ENCODE measurements around the gene BBS12. TPM values are rescaled to one million over a fixed set of nuclear protein-coding genes. Genes with fewer than 3 reads are reported as not detected.

Gene BBS12
- 7.8 TPM for polyA plus RNA-seq
- long read RNA-seq, donor 1, partial matches to known transcripts: 0 of 3 reads
- long read RNA-seq, donor 1, other reads (novel, unspliced or antisense): 0 of 3 reads
- long read RNA-seq, donor 2, transcript BBS12-201 (2 exons, 3,244 nt): major isoform, 5 of 5 reads
- long read RNA-seq, donor 2, partial matches to known transcripts: 0 of 5 reads
- long read RNA-seq, donor 2, other reads (novel, unspliced or antisense): 0 of 5 reads
- long read RNA-seq, donor 3, transcript BBS12-201 (2 exons, 3,244 nt): major isoform, 5 of 5 reads
- long read RNA-seq, donor 3, partial matches to known transcripts: 0 of 5 reads
- long read RNA-seq, donor 3, other reads (novel, unspliced or antisense): 0 of 5 reads
- long read RNA-seq, donor 4: 0 reads
- long read RNA-seq, donor 5, partial matches to known transcripts: 0 of 1 reads
- long read RNA-seq, donor 5, other reads (novel, unspliced or antisense): 0 of 1 reads
- long read RNA-seq, donor 6, partial matches to known transcripts: 0 of 3 reads
- long read RNA-seq, donor 6, other reads (novel, unspliced or antisense): 0 of 3 reads
- long read RNA-seq, donor 7, partial matches to known transcripts: 0 of 1 reads
- long read RNA-seq, donor 7, other reads (novel, unspliced or antisense): 0 of 1 reads
- long read RNA-seq, donor 8, partial matches to known transcripts: 0 of 3 reads
- long read RNA-seq, donor 8, other reads (novel, unspliced or antisense): 0 of 3 reads
- long read RNA-seq, donor 9, transcript BBS12-201 (2 exons, 3,244 nt): major isoform, 7 of 7 reads
- long read RNA-seq, donor 9, partial matches to known transcripts: 0 of 7 reads
- long read RNA-seq, donor 9, other reads (novel, unspliced or antisense): 0 of 7 reads
- long read RNA-seq, donor 10, partial matches to known transcripts: 0 of 3 reads
- long read RNA-seq, donor 10, other reads (novel, unspliced or antisense): 0 of 3 reads
- long read RNA-seq, donor 11, partial matches to known transcripts: 0 of 1 reads
- long read RNA-seq, donor 11, other reads (novel, unspliced or antisense): 0 of 1 reads

DNA sequence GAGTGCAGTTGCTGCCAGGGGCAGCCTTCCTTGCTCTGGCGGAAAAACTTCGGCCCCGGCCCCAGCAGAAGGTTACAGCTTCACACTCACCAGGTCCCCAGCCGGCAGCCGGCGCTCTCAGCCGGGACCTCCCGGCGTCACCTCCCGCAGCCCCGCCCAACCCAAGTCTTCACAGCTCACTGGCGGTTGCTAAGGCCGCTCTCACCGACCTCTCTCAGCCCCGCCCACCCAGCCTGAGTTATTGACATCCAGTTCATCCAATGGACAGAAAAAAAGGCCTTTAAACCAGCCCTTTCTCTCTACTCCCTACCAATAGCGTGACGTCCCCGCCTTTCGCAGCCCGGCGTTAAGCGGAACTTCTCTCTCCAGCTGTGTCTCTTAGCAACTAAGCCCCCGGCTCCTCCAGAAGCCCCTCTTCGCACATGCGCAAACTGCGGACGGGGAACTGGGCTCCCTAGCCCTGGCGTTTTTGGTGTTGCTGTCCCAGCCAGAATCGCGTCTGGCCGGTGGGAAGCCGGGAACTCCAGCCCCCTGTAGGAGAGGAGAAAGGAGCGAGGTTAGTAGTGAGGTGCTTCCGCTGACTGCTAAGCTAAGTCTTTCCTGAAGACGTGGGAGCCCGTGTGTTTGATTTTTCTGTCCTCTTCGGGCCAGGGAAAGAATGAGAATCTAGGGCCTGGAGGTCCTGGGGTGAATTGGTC lies at the start of gene BBS12:
Gene BBS12 (plus strand): TSS at position 376 of the 698 bp plus-strand sequence. CDS start 9,189 bp downstream, outside the sequence.
- no CpG with 5 or more reads among the region's 37 CpGs for WGBS (ENCODE audit: insufficient coverage, low lambda C conversion rate)
- peak; percentile 99 to 100 for DNase-seq
- H3K4me1 ChIP-seq (ENCODE audit: control insufficient read depth, insufficient read depth, low read length): peaks cover 11% of the 10 kb centered on the region

DNA sequence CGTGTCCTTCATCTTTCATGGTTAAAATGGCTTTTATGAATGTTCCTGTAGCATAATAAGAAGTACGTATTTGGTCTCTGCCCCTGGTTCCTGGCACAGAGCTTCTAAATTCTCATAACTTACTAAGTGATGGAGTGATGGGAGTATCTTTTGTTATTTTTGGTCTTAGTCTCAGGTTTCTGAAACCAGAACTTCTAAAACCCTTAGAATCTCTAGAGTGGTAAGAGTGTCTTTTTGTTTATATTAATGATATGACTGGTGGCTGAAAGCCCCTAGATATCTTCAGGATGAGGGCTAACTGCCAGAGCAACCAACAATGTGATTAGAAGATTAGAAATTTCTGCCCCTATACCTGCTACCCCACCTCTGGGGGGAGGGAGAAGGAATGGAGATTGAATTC lies 45.8 kb upstream of the BBS12 start:
- Histone ChIP-seq H3K27ac (ENCODE audit: low read length) (no peak overlapping the region), H3K36me3 (ENCODE audit: control insufficient read depth, insufficient read depth, low read length) (no peaks in the 10 kb centered on the region), H3K4me3 (ENCODE audit: low read length) (no peak overlapping the region), H3K4me1 (ENCODE audit: control insufficient read depth, insufficient read depth, low read length) (no peaks in the 10 kb centered on the region), H3K9me3 (ENCODE audit: control insufficient read depth, low read depth, low read length) (no peaks in the 10 kb centered on the region), H3K27me3 (ENCODE audit: control insufficient read depth, insufficient read depth, low read length) (no peaks in the 10 kb centered on the region)
- no peak for DNase-seq
- WGBS (ENCODE audit: insufficient coverage, low lambda C conversion rate): no CpG with 5 or more reads among the region's 2 CpGs

More for the DNA sequence above, at the start of gene BBS12:
- H3K9me3 ChIP-seq (ENCODE audit: control insufficient read depth, low read depth, low read length): no peaks in the 10 kb centered on the region
- H3K4me3 ChIP-seq (ENCODE audit: low read length): peak within 1 kb of the TSS; percentile 79
- H3K27me3 ChIP-seq (ENCODE audit: control insufficient read depth, insufficient read depth, low read length): no peaks in the 10 kb centered on the region
- H3K27ac ChIP-seq (ENCODE audit: low read length): peak within 1 kb of the TSS; percentile 99
- no peaks in the 10 kb centered on the region for H3K36me3 ChIP-seq (ENCODE audit: control insufficient read depth, insufficient read depth, low read length)

DNA sequence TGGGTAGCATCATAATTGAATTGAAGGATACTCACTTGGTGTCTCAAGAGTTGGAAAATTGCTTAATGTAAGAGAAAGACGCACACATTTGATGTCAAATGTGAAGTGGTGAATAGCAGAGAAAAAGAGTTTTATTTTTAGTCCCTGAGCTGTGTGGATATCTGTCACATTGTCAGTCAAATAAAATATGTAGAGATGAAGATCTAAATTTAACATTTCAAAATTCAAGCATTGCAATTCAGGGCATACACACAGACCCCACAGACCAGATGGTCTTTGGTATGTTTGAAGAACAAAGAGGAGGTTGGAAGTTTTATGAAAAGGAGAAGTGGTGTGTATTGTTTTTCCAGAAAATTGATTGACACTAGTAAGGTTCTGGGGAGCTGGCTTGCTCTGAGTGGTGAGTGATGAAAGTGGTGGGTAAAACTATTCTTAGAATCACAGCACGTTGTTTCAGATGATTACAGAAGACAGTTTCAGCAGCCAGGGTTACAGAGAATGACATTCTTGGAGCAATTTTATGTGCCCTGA lies 44.9 kb upstream of the BBS12 start:
- no peak for DNase-seq
- Histone ChIP-seq H3K27ac (ENCODE audit: low read length) (no peak overlapping the region), H3K4me1 (ENCODE audit: control insufficient read depth, insufficient read depth, low read length) (no peaks in the 10 kb centered on the region), H3K36me3 (ENCODE audit: control insufficient read depth, insufficient read depth, low read length) (no peaks in the 10 kb centered on the region), H3K9me3 (ENCODE audit: control insufficient read depth, low read depth, low read length) (no peaks in the 10 kb centered on the region), H3K4me3 (ENCODE audit: low read length) (no peak overlapping the region), H3K27me3 (ENCODE audit: control insufficient read depth, insufficient read depth, low read length) (no peaks in the 10 kb centered on the region)
- WGBS (ENCODE audit: insufficient coverage, low lambda C conversion rate): no CpG with 5 or more reads among the region's 2 CpGs

DNA sequence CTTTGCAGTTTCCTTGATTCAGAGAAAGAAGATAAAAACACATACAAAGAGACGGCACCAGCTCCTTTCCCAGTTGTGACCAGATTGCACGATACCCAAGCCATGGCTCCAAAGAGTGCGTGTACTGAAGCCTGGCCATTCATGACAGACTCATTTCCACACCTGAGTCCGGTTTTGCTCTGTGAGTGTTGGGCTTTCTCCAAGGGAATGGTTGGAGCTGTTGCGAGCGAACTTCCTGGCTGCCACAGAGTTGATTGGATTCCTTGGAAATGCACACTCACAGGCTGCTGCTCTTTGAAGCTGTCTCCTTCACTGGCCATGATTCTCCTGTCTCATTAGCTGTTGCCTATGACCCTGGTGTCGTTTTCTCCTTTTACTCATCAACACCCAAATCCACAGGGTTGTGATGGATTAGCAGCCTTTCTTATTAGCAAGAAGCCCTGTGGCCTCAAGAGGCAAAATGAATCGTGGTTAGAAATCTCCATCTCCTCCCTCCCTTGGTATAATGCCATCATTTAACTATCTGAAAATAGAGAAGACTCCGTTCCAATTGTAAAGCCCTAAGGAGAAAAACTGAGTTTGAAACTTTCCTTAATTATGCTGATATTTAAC lies 43.9 kb upstream of the BBS12 start:
- Histone ChIP-seq H3K4me1 (ENCODE audit: control insufficient read depth, insufficient read depth, low read length) (no peaks in the 10 kb centered on the region), H3K36me3 (ENCODE audit: control insufficient read depth, insufficient read depth, low read length) (no peaks in the 10 kb centered on the region), H3K9me3 (ENCODE audit: control insufficient read depth, low read depth, low read length) (no peaks in the 10 kb centered on the region), H3K27me3 (ENCODE audit: control insufficient read depth, insufficient read depth, low read length) (no peaks in the 10 kb centered on the region), H3K4me3 (ENCODE audit: low read length) (no peak overlapping the region), H3K27ac (ENCODE audit: low read length) (no peak overlapping the region)
- WGBS (ENCODE audit: insufficient coverage, low lambda C conversion rate): 100% methylated on average over 2 of the region's 9 CpGs
- DNase-seq: no peak

DNA sequence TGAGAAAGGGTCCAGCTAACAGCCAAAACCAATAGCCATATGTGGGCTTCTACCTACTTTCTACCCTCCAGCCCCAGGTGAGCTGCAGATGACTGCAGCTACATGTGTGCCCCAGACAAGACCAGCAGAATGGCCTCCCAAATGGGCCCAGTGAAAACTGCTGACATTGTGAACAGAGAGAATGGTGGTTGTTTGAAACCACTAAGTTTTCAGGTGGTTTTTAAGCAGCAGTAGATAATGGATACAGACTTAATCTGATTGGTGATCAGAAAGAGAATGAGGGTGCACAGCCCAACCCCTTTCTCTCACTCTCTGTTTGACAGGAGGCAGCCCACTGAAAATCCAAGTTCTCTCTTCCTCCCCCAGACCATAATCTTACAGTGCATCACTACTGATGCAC lies 42.5 kb upstream of the BBS12 start:
- Histone ChIP-seq H3K27me3 (ENCODE audit: control insufficient read depth, insufficient read depth, low read length) (no peaks in the 10 kb centered on the region), H3K9me3 (ENCODE audit: control insufficient read depth, low read depth, low read length) (no peaks in the 10 kb centered on the region), H3K4me1 (ENCODE audit: control insufficient read depth, insufficient read depth, low read length) (no peaks in the 10 kb centered on the region), H3K27ac (ENCODE audit: low read length) (no peak overlapping the region), H3K4me3 (ENCODE audit: low read length) (no peak overlapping the region), H3K36me3 (ENCODE audit: control insufficient read depth, insufficient read depth, low read length) (no peaks in the 10 kb centered on the region)
- no peak for DNase-seq

DNA sequence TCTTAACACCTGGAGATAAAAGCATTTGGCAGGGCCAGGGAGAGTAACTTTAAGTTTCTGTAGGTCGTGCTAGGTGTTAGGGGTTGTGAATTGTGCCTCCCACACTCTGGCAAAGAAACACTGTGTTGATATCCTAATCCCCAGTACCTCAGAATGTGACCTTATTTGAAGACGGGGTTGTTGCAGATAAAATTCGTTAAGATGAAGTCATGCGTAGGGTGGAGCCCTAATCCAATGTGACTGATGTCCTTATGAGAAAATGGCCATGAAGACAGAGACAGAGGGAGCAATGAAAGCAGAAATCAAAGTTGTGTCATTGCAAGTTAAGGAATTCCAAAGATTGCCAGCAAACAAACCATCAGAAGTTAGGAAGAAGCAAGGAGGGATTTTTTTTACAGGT lies 40.5 kb upstream of the BBS12 start:
- WGBS (ENCODE audit: insufficient coverage, low lambda C conversion rate): 65% methylated on average over 4 of the region's 4 CpGs
- Histone ChIP-seq H3K36me3 (ENCODE audit: control insufficient read depth, insufficient read depth, low read length) (no peaks in the 10 kb centered on the region), H3K27me3 (ENCODE audit: control insufficient read depth, insufficient read depth, low read length) (no peaks in the 10 kb centered on the region), H3K9me3 (ENCODE audit: control insufficient read depth, low read depth, low read length) (no peaks in the 10 kb centered on the region), H3K27ac (ENCODE audit: low read length) (no peak overlapping the region), H3K4me3 (ENCODE audit: low read length) (no peak overlapping the region), H3K4me1 (ENCODE audit: control insufficient read depth, insufficient read depth, low read length) (no peaks in the 10 kb centered on the region)
- DNase-seq: no peak

DNA sequence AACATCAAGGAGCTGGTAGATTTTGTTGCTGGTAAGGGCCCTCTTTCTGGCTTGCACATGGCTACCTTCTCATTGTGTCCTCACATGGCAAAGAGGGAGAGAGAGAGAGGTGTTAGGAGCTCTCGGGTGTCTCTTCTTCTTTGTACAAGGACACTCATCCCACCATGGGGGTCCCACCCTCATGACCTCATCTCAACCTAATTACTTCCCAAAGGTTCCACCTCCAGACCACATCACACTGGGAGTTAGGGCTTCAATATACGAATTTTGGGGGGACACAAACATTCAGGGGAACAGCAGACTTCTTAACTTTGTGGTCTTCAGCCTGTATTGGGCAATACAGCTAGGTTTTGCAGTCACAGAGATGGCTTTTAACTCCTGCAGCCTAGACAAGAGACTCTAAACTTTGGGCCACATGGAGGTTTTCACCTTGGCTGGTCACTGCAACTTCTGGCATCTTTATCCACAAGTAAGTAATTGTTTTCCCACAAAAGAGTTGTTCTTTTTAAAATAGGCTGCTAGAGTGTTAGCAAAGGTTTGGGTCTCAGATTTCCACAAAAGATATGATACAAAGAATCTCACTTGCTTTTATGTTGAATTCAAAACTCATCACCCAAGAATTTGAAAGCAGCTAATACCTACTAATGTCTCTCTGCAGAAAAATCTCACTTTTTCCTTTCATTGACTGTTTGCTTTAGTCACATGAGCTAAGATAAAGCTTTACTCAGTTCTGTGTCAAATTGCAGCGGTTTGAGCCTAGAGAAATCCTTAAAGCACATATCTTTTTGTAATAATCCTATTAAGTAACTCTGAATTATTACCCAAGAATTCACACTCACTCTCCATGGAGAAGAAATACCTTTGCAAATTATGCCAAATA lies 39.6 kb upstream of the BBS12 start:
- H3K4me3 ChIP-seq (ENCODE audit: low read length): no peak overlapping the region
- no CpG with 5 or more reads among the region's 3 CpGs for WGBS (ENCODE audit: insufficient coverage, low lambda C conversion rate)
- no peak for DNase-seq
- no peaks in the 10 kb centered on the region for H3K27me3 ChIP-seq (ENCODE audit: control insufficient read depth, insufficient read depth, low read length)
- H3K36me3 ChIP-seq (ENCODE audit: control insufficient read depth, insufficient read depth, low read length): no peaks in the 10 kb centered on the region
- no peaks in the 10 kb centered on the region for H3K4me1 ChIP-seq (ENCODE audit: control insufficient read depth, insufficient read depth, low read length)
- H3K27ac ChIP-seq (ENCODE audit: low read length): no peak overlapping the region
- H3K9me3 ChIP-seq (ENCODE audit: control insufficient read depth, low read depth, low read length): no peaks in the 10 kb centered on the region

DNA sequence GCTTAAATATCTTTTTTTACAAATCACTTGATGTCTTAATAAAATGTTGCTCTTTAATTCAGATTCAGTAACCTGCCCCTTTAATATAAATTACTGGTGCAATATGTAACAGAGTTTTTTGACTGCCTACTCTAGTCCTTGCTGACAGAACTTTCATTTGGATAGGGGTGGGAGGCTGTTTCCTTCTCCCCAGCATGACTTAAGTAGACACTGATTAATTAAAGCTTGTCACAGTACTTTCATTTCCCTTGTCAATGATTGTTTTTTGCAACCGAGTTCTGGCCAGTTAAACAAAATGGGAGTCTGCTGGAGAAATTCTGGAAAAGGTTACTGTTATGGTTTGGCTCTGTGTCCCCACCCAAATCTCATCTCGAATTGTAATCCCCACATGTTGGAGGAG lies 37.3 kb upstream of the BBS12 start:
- H3K36me3 ChIP-seq (ENCODE audit: control insufficient read depth, insufficient read depth, low read length): no peaks in the 10 kb centered on the region
- H3K4me1 ChIP-seq (ENCODE audit: control insufficient read depth, insufficient read depth, low read length): no peaks in the 10 kb centered on the region
- no peaks in the 10 kb centered on the region for H3K9me3 ChIP-seq (ENCODE audit: control insufficient read depth, low read depth, low read length)
- no peaks in the 10 kb centered on the region for H3K27me3 ChIP-seq (ENCODE audit: control insufficient read depth, insufficient read depth, low read length)
- no peak overlapping the region for H3K27ac ChIP-seq (ENCODE audit: low read length)
- no peak for DNase-seq
- WGBS (ENCODE audit: insufficient coverage, low lambda C conversion rate): no CpG with 5 or more reads among the region's 2 CpGs
- no peak overlapping the region for H3K4me3 ChIP-seq (ENCODE audit: low read length)

DNA sequence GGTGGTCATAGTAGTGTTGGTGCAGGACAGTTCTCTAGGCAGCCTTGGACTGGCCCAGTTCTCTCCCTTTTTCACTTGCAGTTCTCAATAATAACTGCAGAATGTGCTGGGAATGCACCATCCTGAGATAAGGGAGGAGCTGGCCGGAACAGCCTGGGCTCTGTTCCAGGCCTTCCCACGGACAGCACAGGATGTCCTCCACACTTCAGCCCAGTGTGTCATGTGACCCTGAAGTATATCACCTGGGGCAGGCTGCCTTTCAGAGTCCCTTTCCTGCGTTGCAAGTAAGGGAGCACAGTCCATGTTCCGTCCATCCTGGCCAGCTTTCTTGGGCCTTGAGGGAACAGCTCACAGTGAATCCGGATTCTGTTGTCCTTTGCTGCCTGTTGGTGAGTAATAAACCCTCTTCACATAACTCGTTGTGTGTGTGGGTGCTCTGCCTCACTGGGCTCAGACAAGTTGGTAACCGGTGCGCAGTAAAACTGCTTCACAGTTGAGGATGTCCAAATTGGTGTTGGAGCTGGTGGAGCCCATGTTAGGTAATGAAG lies 32.3 kb upstream of the BBS12 start:
- DNase-seq: peak; percentile 72 to 75
- WGBS (ENCODE audit: insufficient coverage, low lambda C conversion rate): no CpG with 5 or more reads among the region's 8 CpGs
- Histone ChIP-seq H3K4me3 (ENCODE audit: low read length) (no peak overlapping the region), H3K9me3 (ENCODE audit: control insufficient read depth, low read depth, low read length) (no peaks in the 10 kb centered on the region), H3K27me3 (ENCODE audit: control insufficient read depth, insufficient read depth, low read length) (no peaks in the 10 kb centered on the region), H3K36me3 (ENCODE audit: control insufficient read depth, insufficient read depth, low read length) (no peaks in the 10 kb centered on the region), H3K4me1 (ENCODE audit: control insufficient read depth, insufficient read depth, low read length) (no peaks in the 10 kb centered on the region), H3K27ac (ENCODE audit: low read length) (no peak overlapping the region)

Measured in large intestine (tissue), 12 donors.